ENCODE measurements around the gene TTC34. TPM values are rescaled to one million over a fixed set of nuclear protein-coding genes. Genes with fewer than 3 reads are reported as not detected.

TTC34 gene
- total RNA-seq, 2 donors from 2014 or later, result 0.27 to 0.44 TPM

GRCh38 chr1:2642131-2642559 is 159.3 kb downstream of the TTC34 start:
- no peaks in the 10 kb centered on the region for H3K27me3 ChIP-seq
- peak overlapping the region; percentile 96 for H3K4me3 ChIP-seq
- peaks cover 6% of the 10 kb centered on the region for H3K4me1 ChIP-seq
- no peaks in the 10 kb centered on the region for H3K36me3 ChIP-seq
- no peaks in the 10 kb centered on the region for H3K9me3 ChIP-seq
- peak overlapping the region; percentile 76 to 96 for H3K9ac ChIP-seq (ENCODE audit: low read depth in 2 of 2, low read length in 2 of 2)
- no peak for DNase-seq
- intact Hi-C loops (cut with DNase I), result loop anchor here (10.0 kb wide), 3 partner anchors 47 to 447 kb away; partner anchors contain the start of gene FAAP20
- no peak for TF ChIP-seq CTCF (IDR thresholded peaks at IDR 0.05)
- H3K27ac ChIP-seq, result peak overlapping the region; percentile 80

- Histone ChIP-seq H3K4me1 (peaks cover 6% of the 10 kb centered on the region), H3K36me3 (no peaks in the 10 kb centered on the region), H3K9ac (ENCODE audit: low read depth in 2 of 2, low read length in 2 of 2) (peak overlapping the region; percentile 76 to 96), H3K9me3 (no peaks in the 10 kb centered on the region), H3K27me3 (no peaks in the 10 kb centered on the region), H3K4me3 (peak overlapping the region; percentile 96), H3K27ac (no peak overlapping the region)
- no peak for TF ChIP-seq CTCF (IDR thresholded peaks at IDR 0.05)
- intact Hi-C loops (cut with DNase I), result loop anchor here (10.0 kb wide), 3 partner anchors 47 to 447 kb away; partner anchors contain the start of gene FAAP20
- no peak for DNase-seq
Measured at GRCh38 chr1:2641381-2642130, 159.9 kb downstream of the TTC34 start.

- H3K27ac ChIP-seq, result no peak overlapping the region
- intact Hi-C loops (cut with DNase I), result loop anchor here (10.0 kb wide), 3 partner anchors 46 to 446 kb away; partner anchors contain the start of gene FAAP20
- no peak for DNase-seq
Measured at GRCh38 chr1:2640626-2641025, 160.9 kb downstream of the TTC34 start.

GRCh38 chr1:2639607-2640521 is 161.6 kb downstream of the TTC34 start:
- DNase-seq, result no peak
- Histone ChIP-seq H3K36me3 (no peaks in the 10 kb centered on the region), H3K4me1 (peaks cover 6% of the 10 kb centered on the region), H3K4me3 (no peak overlapping the region), H3K9ac (ENCODE audit: low read depth in 2 of 2, low read length in 2 of 2) (no peak overlapping the region), H3K9me3 (no peaks in the 10 kb centered on the region), H3K27me3 (no peaks in the 10 kb centered on the region), H3K27ac (no peak overlapping the region)
- TF ChIP-seq CTCF (IDR thresholded peaks at IDR 0.05), result no peak
- intact Hi-C loops (cut with DNase I), result loop anchor here (10.0 kb wide), 3 partner anchors 45 to 445 kb away; partner anchors contain the start of gene FAAP20

More at GRCh38 chr1:2640626-2641025, 160.9 kb downstream of the TTC34 start:
- no peaks in the 10 kb centered on the region for H3K27me3 ChIP-seq
- H3K4me1 ChIP-seq, result peaks cover 6% of the 10 kb centered on the region
- no peak overlapping the region for H3K9ac ChIP-seq (ENCODE audit: low read depth in 2 of 2, low read length in 2 of 2)
- no peaks in the 10 kb centered on the region for H3K9me3 ChIP-seq
- no peak for TF ChIP-seq CTCF (IDR thresholded peaks at IDR 0.05)
- no peaks in the 10 kb centered on the region for H3K36me3 ChIP-seq
- no peak overlapping the region for H3K4me3 ChIP-seq

- H3K27me3 ChIP-seq, result no peaks in the 10 kb centered on the region
- no peak for TF ChIP-seq CTCF (IDR thresholded peaks at IDR 0.05)
- H3K9ac ChIP-seq (ENCODE audit: low read depth in 2 of 2, low read length in 2 of 2), result no peak overlapping the region
- intact Hi-C loops (cut with DNase I), result no loop called here
- H3K4me3 ChIP-seq, result no peak overlapping the region
- H3K9me3 ChIP-seq, result no peaks in the 10 kb centered on the region
- H3K27ac ChIP-seq, result no peak overlapping the region
- peaks cover 6% of the 10 kb centered on the region for H3K4me1 ChIP-seq
- DNase-seq, result no peak
- H3K36me3 ChIP-seq, result no peaks in the 10 kb centered on the region
Measured at GRCh38 chr1:2639203-2639602, 162.3 kb downstream of the TTC34 start.

Measured in colonic mucosa (tissue), 4 donors.